GM06990 (cell line): Measurements from ENCODE around the gene SCEL.
"Not testable (repeated sequence)": the region's sequence is repeated elsewhere in the genome, so short reads cannot be mapped to it uniquely, and the experiment has no call there.

ENCODE experiments used
- DNase-seq: peaks from one replicate; pipeline ENCODE4 v3.0.0-alpha.2; 2011; ENCODE audit not compliant: insufficient read length; ENCODE audit errors: extremely low read depth
- H3K27me3 ChIP-seq: replicated peaks from 2 replicates; pipeline ENCODE4 v1.6.0; 2011; ENCODE audit warnings: low read length; ENCODE audit not compliant: control insufficient read depth, insufficient read depth
- H3K36me3 ChIP-seq: 2 replicates; pipeline ENCODE4 v1.5.1; 2011; ENCODE audit warnings: low read length; ENCODE audit not compliant: control insufficient read depth, insufficient read depth
- H3K4me3 ChIP-seq: replicated peaks from 2 replicates; pipeline ENCODE4 v1.5.1; 2011; ENCODE audit warnings: low read depth, mild to moderate bottlenecking, control low read depth, low read length
- TF ChIP-seq, protein P1 (sequence below): IDR thresholded peaks from 2 replicates; pipeline ENCODE4 v1.5.1; 2011; ENCODE audit warnings: low read length, control low read depth, mild to moderate bottlenecking, inconsistent platforms; ENCODE audit not compliant: insufficient read depth, poor library complexity, severe bottlenecking

Gene SCEL

DNA sequence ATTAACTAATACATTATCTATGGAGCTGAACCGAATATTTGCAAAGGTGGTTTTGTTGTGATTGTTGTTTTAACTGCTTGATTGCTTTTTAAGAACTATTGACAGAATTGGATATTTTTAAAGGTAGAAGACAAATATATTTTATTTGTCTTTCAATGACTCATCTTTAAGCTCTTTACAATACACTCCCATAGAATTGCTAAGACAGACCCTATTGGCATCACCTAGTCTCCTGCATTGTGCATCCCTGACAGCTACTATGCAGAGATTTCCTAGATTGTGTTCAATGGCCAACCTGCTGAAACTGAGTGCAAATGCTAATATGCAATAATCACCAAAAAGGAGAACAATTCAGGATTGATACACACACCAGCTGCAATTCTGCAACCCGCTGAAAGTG lies 19.7 kb upstream of the SCEL start:
- no peaks in the 10 kb centered on the region for H3K27me3 ChIP-seq

DNA sequence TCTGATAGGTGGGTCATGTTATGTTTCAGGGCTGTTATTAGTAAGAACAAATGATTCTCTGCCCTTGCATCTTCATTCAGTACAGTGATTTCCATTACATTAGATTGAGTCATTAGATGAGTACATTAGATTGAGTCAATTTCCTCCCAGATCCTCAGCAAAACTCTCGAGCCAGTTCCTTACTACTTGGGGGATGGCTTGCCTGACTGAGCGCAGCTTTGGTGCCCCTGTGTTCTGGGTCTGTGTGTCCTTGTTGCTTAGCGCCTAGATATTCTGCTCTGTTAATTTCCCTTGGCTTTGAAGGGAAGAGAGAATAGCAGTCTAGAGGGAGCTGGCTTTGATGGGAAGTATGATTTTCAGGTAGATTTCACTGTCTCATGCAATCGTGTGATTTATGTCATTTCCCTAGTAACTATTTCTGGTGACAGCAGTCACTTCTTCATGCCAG lies 19.1 kb upstream of the SCEL start:
- peak; percentile 18 for DNase-seq
- TF ChIP-seq, protein P1, sequence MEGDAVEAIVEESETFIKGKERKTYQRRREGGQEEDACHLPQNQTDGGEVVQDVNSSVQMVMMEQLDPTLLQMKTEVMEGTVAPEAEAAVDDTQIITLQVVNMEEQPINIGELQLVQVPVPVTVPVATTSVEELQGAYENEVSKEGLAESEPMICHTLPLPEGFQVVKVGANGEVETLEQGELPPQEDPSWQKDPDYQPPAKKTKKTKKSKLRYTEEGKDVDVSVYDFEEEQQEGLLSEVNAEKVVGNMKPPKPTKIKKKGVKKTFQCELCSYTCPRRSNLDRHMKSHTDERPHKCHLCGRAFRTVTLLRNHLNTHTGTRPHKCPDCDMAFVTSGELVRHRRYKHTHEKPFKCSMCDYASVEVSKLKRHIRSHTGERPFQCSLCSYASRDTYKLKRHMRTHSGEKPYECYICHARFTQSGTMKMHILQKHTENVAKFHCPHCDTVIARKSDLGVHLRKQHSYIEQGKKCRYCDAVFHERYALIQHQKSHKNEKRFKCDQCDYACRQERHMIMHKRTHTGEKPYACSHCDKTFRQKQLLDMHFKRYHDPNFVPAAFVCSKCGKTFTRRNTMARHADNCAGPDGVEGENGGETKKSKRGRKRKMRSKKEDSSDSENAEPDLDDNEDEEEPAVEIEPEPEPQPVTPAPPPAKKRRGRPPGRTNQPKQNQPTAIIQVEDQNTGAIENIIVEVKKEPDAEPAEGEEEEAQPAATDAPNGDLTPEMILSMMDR = no peak
- Histone ChIP-seq H3K4me3 (no peak overlapping the region), H3K36me3 (no peaks in the 10 kb centered on the region), H3K27me3 (no peaks in the 10 kb centered on the region)

More for the DNA sequence above, 19.7 kb upstream of the SCEL start:
- Histone ChIP-seq H3K4me3 (no peak overlapping the region), H3K36me3 (no peaks in the 10 kb centered on the region)
- no peak for DNase-seq
- TF ChIP-seq, protein P1 = no peak

DNA sequence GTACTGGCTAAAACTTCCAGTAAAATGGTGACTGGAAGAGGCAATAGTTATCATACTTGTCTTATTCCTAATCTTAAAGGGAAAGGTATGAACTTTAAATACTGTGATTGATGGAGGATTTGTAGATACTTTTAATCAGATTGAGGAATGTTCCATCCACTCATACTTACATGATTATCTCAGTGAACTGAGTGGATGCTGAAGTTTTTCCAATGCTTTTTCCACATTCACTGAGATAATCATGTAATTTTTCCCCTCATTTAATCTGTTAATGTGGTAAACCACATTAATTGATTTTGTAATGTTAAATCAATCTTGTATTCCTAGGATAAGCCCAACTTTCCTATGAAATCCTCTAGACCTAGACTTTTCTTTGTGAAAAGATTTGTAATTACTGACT lies 17.2 kb upstream of the SCEL start:
- DNase-seq = no peak
- no peak overlapping the region for H3K4me3 ChIP-seq
- no peaks in the 10 kb centered on the region for H3K36me3 ChIP-seq
- H3K27me3 ChIP-seq = no peaks in the 10 kb centered on the region
- TF ChIP-seq, protein P1 = no peak

DNA sequence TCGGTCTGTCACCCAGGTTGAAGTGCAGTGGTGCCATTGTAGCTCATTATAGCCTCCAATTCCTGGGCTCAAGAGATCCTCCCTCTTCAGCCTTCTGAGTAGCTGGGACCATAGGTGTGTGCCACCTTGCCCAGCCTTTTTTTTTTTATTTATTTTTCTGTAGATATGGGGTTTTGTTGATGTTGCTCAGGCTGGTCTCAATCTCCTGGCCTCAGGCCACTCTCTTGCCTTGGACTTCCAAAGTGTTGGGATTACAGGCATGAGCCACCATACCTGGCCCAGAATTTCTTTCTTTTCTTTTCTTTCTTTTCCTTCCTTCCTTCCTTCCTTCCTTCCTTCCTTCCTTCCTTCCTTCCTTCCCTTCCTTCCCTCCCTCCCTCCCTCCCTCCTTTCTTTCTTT lies 16.1 kb upstream of the SCEL start:
- H3K27me3 ChIP-seq, H3K36me3 ChIP-seq, H3K4me3 ChIP-seq, DNase-seq: not testable (repeated sequence)

DNA sequence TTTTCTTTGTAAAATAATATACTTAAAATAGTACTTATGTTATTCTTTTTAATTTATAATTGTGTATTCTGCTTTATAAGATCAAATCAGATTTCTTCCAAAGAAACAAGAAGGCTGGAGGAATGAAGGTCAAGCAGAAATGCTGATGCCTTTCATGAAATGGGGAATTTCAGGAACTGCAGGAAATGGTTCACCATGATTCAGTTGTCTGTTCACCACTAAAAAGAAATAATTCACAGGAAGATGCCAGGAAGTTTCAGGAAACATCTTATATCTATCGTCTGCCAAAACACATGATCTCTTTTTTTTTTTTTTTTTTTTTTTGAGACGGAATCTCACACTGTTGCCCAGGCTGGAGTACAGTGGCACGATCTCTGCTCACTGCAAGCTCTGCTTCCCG lies 15.7 kb upstream of the SCEL start:
- no peaks in the 10 kb centered on the region for H3K36me3 ChIP-seq
- no peak for DNase-seq
- TF ChIP-seq, protein P1 = no peak
- H3K27me3 ChIP-seq = no peaks in the 10 kb centered on the region
- no peak overlapping the region for H3K4me3 ChIP-seq

DNA sequence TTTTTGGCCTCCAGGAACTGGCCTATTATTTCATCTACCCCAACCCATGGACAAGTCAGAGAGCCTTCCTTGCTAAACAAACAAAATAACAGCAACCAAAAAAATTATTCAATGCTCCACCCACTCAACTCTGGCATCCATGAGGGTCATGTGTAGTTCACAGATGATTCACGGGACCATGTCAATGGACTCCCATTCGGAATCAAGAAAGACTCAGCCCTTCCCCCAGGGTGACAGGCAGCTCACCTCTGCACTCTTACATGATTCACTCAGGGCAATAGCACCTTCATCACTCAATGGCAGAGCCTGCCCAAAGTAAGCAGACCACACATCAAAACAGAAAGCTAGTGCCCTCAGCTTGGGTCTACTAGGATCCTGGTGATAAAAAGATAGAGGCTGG lies 14.3 kb upstream of the SCEL start:
- no peaks in the 10 kb centered on the region for H3K36me3 ChIP-seq
- TF ChIP-seq, protein P1 = no peak
- H3K4me3 ChIP-seq = no peak overlapping the region
- H3K27me3 ChIP-seq = no peaks in the 10 kb centered on the region
- DNase-seq = no peak
